ENCODE results near the gene TFRC. TPM values are rescaled to one million over a fixed set of nuclear protein-coding genes. Genes with fewer than 3 reads are reported as not detected.

TFRC gene
- total RNA-seq, 1 donor from 2014 or later: 74.0 TPM

DNA sequence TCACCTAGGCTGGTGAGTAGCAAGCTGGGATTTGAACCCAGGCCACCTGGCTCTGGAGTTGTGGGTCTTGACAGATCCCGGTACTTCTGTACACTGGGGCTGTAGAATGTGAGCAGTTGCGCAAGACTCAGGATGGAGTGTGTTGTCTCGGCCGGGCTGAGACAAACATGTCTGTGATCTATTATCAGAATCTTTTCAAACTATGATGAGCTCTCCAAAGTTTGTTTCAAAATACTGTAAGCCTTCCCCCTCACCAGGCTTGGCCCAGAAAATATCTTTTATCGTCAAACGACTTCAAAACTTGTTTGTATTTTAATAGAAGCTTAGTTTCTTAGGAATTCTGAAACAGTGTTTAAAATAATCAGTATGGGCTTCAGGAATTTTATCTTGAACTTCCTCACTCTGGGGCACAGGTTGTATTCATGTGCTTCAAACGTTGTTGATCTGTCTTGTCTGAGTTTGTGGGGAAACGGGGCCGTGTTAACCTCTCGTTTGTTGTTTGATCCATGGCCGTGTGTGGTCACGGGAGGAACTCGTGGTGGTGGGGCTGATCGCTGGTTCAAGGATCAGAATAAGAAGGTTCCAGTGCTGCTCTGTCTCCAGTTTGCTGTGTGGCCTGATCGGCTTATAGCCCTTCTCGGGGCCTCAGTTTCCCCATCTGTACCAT, 40.3 kb upstream of the TFRC start:
- Mint-ChIP-seq H3K4me3 (ENCODE audit: low read depth) (no peak overlapping the region), H3K9me3 (ENCODE audit: low read depth) (no peaks in the 10 kb centered on the region), H3K27ac (no peak overlapping the region), H3K4me1 (ENCODE audit: low read depth) (peaks cover 5% of the 10 kb centered on the region), H3K36me3 (ENCODE audit: insufficient read depth) (no peaks in the 10 kb centered on the region), H3K27me3 (peaks cover 7% of the 10 kb centered on the region)
- TF ChIP-seq, protein P1, sequence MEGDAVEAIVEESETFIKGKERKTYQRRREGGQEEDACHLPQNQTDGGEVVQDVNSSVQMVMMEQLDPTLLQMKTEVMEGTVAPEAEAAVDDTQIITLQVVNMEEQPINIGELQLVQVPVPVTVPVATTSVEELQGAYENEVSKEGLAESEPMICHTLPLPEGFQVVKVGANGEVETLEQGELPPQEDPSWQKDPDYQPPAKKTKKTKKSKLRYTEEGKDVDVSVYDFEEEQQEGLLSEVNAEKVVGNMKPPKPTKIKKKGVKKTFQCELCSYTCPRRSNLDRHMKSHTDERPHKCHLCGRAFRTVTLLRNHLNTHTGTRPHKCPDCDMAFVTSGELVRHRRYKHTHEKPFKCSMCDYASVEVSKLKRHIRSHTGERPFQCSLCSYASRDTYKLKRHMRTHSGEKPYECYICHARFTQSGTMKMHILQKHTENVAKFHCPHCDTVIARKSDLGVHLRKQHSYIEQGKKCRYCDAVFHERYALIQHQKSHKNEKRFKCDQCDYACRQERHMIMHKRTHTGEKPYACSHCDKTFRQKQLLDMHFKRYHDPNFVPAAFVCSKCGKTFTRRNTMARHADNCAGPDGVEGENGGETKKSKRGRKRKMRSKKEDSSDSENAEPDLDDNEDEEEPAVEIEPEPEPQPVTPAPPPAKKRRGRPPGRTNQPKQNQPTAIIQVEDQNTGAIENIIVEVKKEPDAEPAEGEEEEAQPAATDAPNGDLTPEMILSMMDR (IDR thresholded peaks at IDR 0.05; ENCODE audit: unreplicated experiment): no peak
- DNase-seq (ENCODE audit: low spot score, unreplicated experiment): no peak

DNA sequence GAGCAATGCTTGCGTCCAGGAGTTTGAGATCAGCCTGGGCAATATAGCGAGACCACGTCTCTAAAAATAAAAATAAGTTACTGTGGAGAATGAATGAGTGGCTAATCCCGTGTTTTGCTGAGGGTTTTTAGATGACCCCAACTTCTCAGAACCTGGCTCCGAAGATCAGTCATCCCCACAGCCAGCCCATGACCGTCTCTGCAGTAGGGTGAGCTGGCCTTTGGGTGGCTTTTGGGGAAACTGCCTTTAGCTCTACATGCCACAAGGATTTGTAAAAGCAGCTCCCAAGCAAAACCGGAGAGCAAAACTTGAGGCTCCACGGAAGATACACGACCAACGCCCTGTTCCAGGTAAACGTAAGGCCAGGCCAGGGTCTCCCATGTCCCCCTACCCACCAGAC, 39.2 kb upstream of the TFRC start:
- no peak overlapping the region for H3K4me3 Mint-ChIP-seq (ENCODE audit: low read depth)
- DNase-seq (ENCODE audit: low spot score, unreplicated experiment): no peak
- H3K4me1 Mint-ChIP-seq (ENCODE audit: low read depth): peaks cover 2% of the 10 kb centered on the region
- no peaks in the 10 kb centered on the region for H3K9me3 Mint-ChIP-seq (ENCODE audit: low read depth)
- TF ChIP-seq, protein P1 (IDR thresholded peaks at IDR 0.05; ENCODE audit: unreplicated experiment): no peak
- no peak overlapping the region for H3K27ac Mint-ChIP-seq
- peaks cover 4% of the 10 kb centered on the region for H3K27me3 Mint-ChIP-seq
- H3K36me3 Mint-ChIP-seq (ENCODE audit: insufficient read depth): no peaks in the 10 kb centered on the region

DNA sequence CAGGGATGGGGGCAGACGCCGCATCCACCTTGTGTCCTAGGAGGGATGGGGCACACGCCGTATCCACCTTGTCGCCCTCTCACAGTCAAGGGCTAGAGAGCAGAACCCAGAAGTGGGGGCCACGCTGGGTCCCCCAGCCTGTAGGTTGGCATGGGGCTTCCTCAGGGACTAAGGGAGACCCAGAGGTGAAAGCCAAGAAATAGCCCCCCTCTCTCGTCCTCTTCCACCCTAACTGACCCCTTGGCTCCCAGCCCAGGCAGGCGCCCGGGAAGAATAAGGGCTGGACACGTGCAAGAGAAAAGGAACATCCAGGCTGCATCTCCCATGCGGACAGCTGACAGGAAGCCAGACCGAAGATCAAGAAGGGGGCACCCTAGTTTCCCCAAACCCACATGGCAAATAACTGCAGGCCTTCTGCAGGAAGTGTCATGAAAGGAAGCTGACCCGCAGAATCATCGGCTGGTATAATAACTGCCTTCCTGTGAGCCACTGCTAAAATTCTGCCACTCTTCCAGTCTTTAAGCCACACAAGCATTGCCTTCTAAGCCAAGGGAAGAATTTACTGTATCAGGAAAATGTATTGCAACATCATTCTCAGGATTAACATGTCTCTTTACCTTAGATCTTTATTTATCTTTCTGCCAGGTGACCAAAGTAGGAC, 38.5 kb upstream of the TFRC start:
- TF ChIP-seq, protein P1 (IDR thresholded peaks at IDR 0.05; ENCODE audit: unreplicated experiment): no peak
- Mint-ChIP-seq H3K36me3 (ENCODE audit: insufficient read depth) (no peaks in the 10 kb centered on the region), H3K27me3 (peaks cover 4% of the 10 kb centered on the region), H3K4me3 (ENCODE audit: low read depth) (no peak overlapping the region), H3K4me1 (ENCODE audit: low read depth) (peaks cover 2% of the 10 kb centered on the region), H3K27ac (no peak overlapping the region), H3K9me3 (ENCODE audit: low read depth) (no peaks in the 10 kb centered on the region)
- no peak for DNase-seq (ENCODE audit: low spot score, unreplicated experiment)

DNA sequence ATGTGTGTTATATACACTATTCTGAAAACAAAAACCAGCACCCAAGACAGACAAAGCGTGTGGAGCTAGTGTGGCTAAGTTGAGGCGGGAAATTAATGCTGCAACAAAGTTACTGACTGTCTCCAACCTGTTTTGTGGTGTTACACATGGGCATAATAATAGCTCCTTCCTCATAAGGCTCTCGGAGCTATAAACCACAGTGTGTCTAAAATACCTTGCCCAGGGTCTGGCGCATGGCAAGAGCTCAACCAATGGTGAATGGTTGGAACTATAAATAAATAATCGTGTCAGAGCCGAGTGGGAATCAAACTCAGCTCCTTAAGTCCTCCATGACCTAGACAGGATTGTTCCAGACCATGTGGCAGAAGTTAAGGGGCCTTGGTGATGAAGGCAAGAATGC, 35.9 kb upstream of the TFRC start:
- TF ChIP-seq, protein P1 (IDR thresholded peaks at IDR 0.05; ENCODE audit: unreplicated experiment): no peak
- Mint-ChIP-seq H3K9me3 (ENCODE audit: low read depth) (no peaks in the 10 kb centered on the region), H3K4me3 (ENCODE audit: low read depth) (no peak overlapping the region), H3K4me1 (ENCODE audit: low read depth) (no peaks in the 10 kb centered on the region), H3K36me3 (ENCODE audit: insufficient read depth) (no peaks in the 10 kb centered on the region), H3K27me3 (no peaks in the 10 kb centered on the region), H3K27ac (no peak overlapping the region)
- no peak for DNase-seq (ENCODE audit: low spot score, unreplicated experiment)

DNA sequence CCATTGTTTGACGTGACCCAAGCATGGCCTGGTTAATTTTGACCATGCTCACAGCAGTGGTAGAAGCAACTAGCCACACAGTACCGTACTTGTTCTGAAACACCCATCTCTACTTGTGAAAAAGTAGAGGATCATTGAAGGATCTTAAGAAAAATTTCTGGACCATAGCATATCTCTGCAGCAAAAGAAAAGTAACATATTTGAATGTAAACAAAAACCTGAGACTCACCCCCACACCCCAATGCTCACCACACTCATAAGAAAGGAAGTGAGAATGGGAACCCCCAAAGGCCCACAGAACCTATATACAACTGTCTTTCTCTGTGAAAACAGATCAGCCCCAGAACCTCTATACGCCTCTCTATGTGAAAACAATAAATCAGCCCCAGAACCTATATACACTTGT, 33.8 kb upstream of the TFRC start:
- no peak overlapping the region for H3K4me3 Mint-ChIP-seq (ENCODE audit: low read depth)
- DNase-seq (ENCODE audit: low spot score, unreplicated experiment): no peak
- no peak overlapping the region for H3K27ac Mint-ChIP-seq
- TF ChIP-seq, protein P1 (IDR thresholded peaks at IDR 0.05; ENCODE audit: unreplicated experiment): no peak
- H3K9me3 Mint-ChIP-seq (ENCODE audit: low read depth): no peaks in the 10 kb centered on the region
- H3K4me1 Mint-ChIP-seq (ENCODE audit: low read depth): no peaks in the 10 kb centered on the region
- H3K36me3 Mint-ChIP-seq (ENCODE audit: insufficient read depth): no peaks in the 10 kb centered on the region
- H3K27me3 Mint-ChIP-seq: no peaks in the 10 kb centered on the region

Data from progenitor cell of endocrine pancreas (in vitro differentiated cells).